CD8-positive, alpha-beta memory T cell (primary cell): ENCODE data around the gene TOLLIP. TPM values are rescaled to one million over a fixed set of nuclear protein-coding genes. Genes with fewer than 3 reads are reported as not detected.
A peak's percentile ranks its signal among the peaks of the same experiment; 100 is the strongest.

Experiments
- CTCF ChIA-PET: fragments of 350-600 bp; sonication (Branson Sonifier 250); formaldehyde crosslinking; loops from one replicate; lab custom pipeline; 2021; ENCODE audit warnings: antibody characterized with exemption; lab: Charles Lee
- POLR2A ChIA-PET: fragments of 350-600 bp; sonication (Branson Sonifier 250); formaldehyde crosslinking; loops from one replicate; lab custom pipeline; 2021; ENCODE audit warnings: antibody characterized with exemption; lab: Charles Lee
- DNase-seq, 5 donors: peaks; one replicate each; pipeline versions ENCODE4 v3.0.0 to v3.0.0-alpha.2; 2020 to 2022; ENCODE audit warnings: mixed read lengths in 1 of 5
- H3K27ac ChIP-seq: one replicate; pipeline ENCODE4 v1.7.0; 2013; ENCODE audit warnings: low read depth, mild to moderate bottlenecking, low read length, moderate library complexity
- H3K27me3 ChIP-seq: 2 replicates; pipeline ENCODE4 v1.7.0; 2013; ENCODE audit warnings: low read length, mild to moderate bottlenecking; ENCODE audit not compliant: insufficient read depth, poor library complexity, severe bottlenecking
- H3K36me3 ChIP-seq: 2 replicates; pipeline ENCODE4 v1.7.0; 2013; ENCODE audit warnings: mild to moderate bottlenecking, low read length, moderate library complexity; ENCODE audit not compliant: insufficient read depth
- H3K4me1 ChIP-seq: 2 replicates; pipeline ENCODE4 v1.7.0; 2013; ENCODE audit warnings: mild to moderate bottlenecking, low read length, moderate library complexity; ENCODE audit not compliant: insufficient read depth
- H3K4me3 ChIP-seq: 2 replicates; pipeline ENCODE4 v1.7.0; 2013; ENCODE audit warnings: mild to moderate bottlenecking, low read length
- H3K9me3 ChIP-seq: 2 replicates; pipeline ENCODE4 v1.7.0; 2013; ENCODE audit warnings: mild to moderate bottlenecking, low read length
- H3K27ac Mint-ChIP-seq, 8 donors: one replicate each; pipeline ENCODE4 v1.8.0; 2020 to 2021; ENCODE audit warnings: mixed read lengths in 8 of 8, mild to moderate bottlenecking in 6 of 8, inconsistent platforms in 3 of 8, moderate library complexity in 3 of 8
- H3K27me3 Mint-ChIP-seq, 2 donors: one replicate each; pipeline ENCODE4 v1.8.0; 2020 to 2021; ENCODE audit warnings: mixed read lengths in 2 of 2, mild to moderate bottlenecking in 1 of 2, moderate library complexity in 1 of 2
- H3K36me3 Mint-ChIP-seq, 3 donors: one replicate each; pipeline ENCODE4 v1.8.0; 2020 to 2021; ENCODE audit warnings: mixed read lengths in 3 of 3, inconsistent platforms in 1 of 3, mild to moderate bottlenecking in 1 of 3
- H3K4me1 Mint-ChIP-seq, 3 donors: one replicate each; pipeline ENCODE4 v1.8.0; 2020 to 2021; ENCODE audit warnings: mixed read lengths in 3 of 3, inconsistent platforms in 1 of 3, mild to moderate bottlenecking in 1 of 3
- H3K4me3 Mint-ChIP-seq, 7 donors: one replicate each; pipeline ENCODE4 v1.8.0; 2020 to 2021; ENCODE audit warnings: mixed read lengths in 7 of 7, mild to moderate bottlenecking in 6 of 7, moderate library complexity in 4 of 7, inconsistent platforms in 2 of 7
- H3K9me3 Mint-ChIP-seq, 5 donors: one replicate each; pipeline ENCODE4 v1.8.0; 2020 to 2022; ENCODE audit warnings: mixed read lengths in 5 of 5, mild to moderate bottlenecking in 3 of 5, moderate library complexity in 2 of 5, inconsistent platforms in 1 of 5
- polyA plus RNA-seq: library from polyadenylated mRNA; unstranded; fragments of 300-500 nt; fragmentation: Illumina TruSeq; gene quantifications from one replicate; pipeline ENCODE4 v1.2.3, GENCODE V29; 2021
- total RNA-seq, 2 experiments: library from RNA; stranded (reverse); gene quantifications; one replicate each; pipeline ENCODE4 v1.2.3, GENCODE V29; 2021

TOLLIP gene
- total and polyA plus RNA-seq, 3 experiments from 2014 or later = 31.1 to 41.8 (median 36.3) TPM

GRCh38 chr11:1235901-1236315 lies 73.5 kb downstream of the TOLLIP start:
- Mint-ChIP-seq H3K4me1 (no peaks in the 10 kb centered on the region), H3K4me3 (no peak overlapping the region), H3K36me3 (no peaks in the 10 kb centered on the region), H3K27ac (no peak overlapping the region), H3K27me3 (no peaks in the 10 kb centered on the region), H3K9me3 (no peaks in the 10 kb centered on the region)
- ChIA-PET CTCF (no interaction called here), POLR2A (no interaction called here)
- H3K4me3 ChIP-seq = no peak overlapping the region
- peak in 1 of 5 donors; percentile 16 for DNase-seq
- no peaks in the 10 kb centered on the region for H3K27me3 ChIP-seq
- no peaks in the 10 kb centered on the region for H3K4me1 ChIP-seq
- no peak overlapping the region for H3K27ac ChIP-seq
- H3K36me3 ChIP-seq = no peaks in the 10 kb centered on the region
- no peaks in the 10 kb centered on the region for H3K9me3 ChIP-seq

GRCh38 chr11:1235306-1235900 lies 74.0 kb downstream of the TOLLIP start:
- no peak overlapping the region for H3K27ac ChIP-seq
- Mint-ChIP-seq H3K4me3 (no peak overlapping the region), H3K27me3 (no peaks in the 10 kb centered on the region), H3K9me3 (no peaks in the 10 kb centered on the region), H3K36me3 (no peaks in the 10 kb centered on the region), H3K4me1 (no peaks in the 10 kb centered on the region), H3K27ac (no peak overlapping the region)
- no peaks in the 10 kb centered on the region for H3K4me1 ChIP-seq
- H3K4me3 ChIP-seq = no peak overlapping the region
- no peaks in the 10 kb centered on the region for H3K36me3 ChIP-seq
- no peaks in the 10 kb centered on the region for H3K9me3 ChIP-seq
- CTCF ChIA-PET = no interaction called here
- peak in 1 of 5 donors; percentile 32 for DNase-seq
- no peaks in the 10 kb centered on the region for H3K27me3 ChIP-seq
- POLR2A ChIA-PET = no interaction called here

GRCh38 chr11:1234771-1235305 lies 74.6 kb downstream of the TOLLIP start:
- no peaks in the 10 kb centered on the region for H3K36me3 Mint-ChIP-seq

GRCh38 chr11:1234054-1234720 lies 75.2 kb downstream of the TOLLIP start:
- no peak overlapping the region for H3K27ac Mint-ChIP-seq
- H3K36me3 Mint-ChIP-seq = no peaks in the 10 kb centered on the region
- CTCF ChIA-PET = no interaction called here
- H3K27me3 Mint-ChIP-seq = no peaks in the 10 kb centered on the region
- peak in 1 of 5 donors; percentile 45 for DNase-seq
- no peaks in the 10 kb centered on the region for H3K4me1 Mint-ChIP-seq
- no peak overlapping the region for H3K4me3 Mint-ChIP-seq
- Histone ChIP-seq H3K4me3 (no peak overlapping the region), H3K9me3 (no peaks in the 10 kb centered on the region), H3K36me3 (no peaks in the 10 kb centered on the region), H3K4me1 (no peaks in the 10 kb centered on the region), H3K27me3 (no peaks in the 10 kb centered on the region), H3K27ac (no peak overlapping the region)
- POLR2A ChIA-PET = no interaction called here
- no peaks in the 10 kb centered on the region for H3K9me3 Mint-ChIP-seq

More at GRCh38 chr11:1234771-1235305, 74.6 kb downstream of the TOLLIP start:
- Histone ChIP-seq H3K9me3 (no peaks in the 10 kb centered on the region), H3K36me3 (no peaks in the 10 kb centered on the region), H3K27me3 (no peaks in the 10 kb centered on the region), H3K4me3 (no peak overlapping the region), H3K4me1 (no peaks in the 10 kb centered on the region), H3K27ac (no peak overlapping the region)
- POLR2A ChIA-PET = no interaction called here
- CTCF ChIA-PET = no interaction called here
- Mint-ChIP-seq H3K9me3 (no peaks in the 10 kb centered on the region), H3K4me3 (no peak overlapping the region), H3K27ac (no peak overlapping the region), H3K27me3 (no peaks in the 10 kb centered on the region), H3K4me1 (no peaks in the 10 kb centered on the region)
- peak in 1 of 5 donors; percentile 24 for DNase-seq

GRCh38 chr11:1233351-1234053 lies 75.9 kb downstream of the TOLLIP start:
- no peaks in the 10 kb centered on the region for H3K36me3 Mint-ChIP-seq
- no peaks in the 10 kb centered on the region for H3K36me3 ChIP-seq
- H3K27me3 Mint-ChIP-seq = no peaks in the 10 kb centered on the region
- ChIA-PET POLR2A (no interaction called here), CTCF (no interaction called here)
- no peaks in the 10 kb centered on the region for H3K27me3 ChIP-seq
- no peaks in the 10 kb centered on the region for H3K9me3 Mint-ChIP-seq
- H3K27ac ChIP-seq = no peak overlapping the region
- H3K4me3 Mint-ChIP-seq = no peak overlapping the region
- H3K4me1 ChIP-seq = no peaks in the 10 kb centered on the region
- no peaks in the 10 kb centered on the region for H3K4me1 Mint-ChIP-seq
- no peaks in the 10 kb centered on the region for H3K9me3 ChIP-seq
- H3K4me3 ChIP-seq = no peak overlapping the region
- no peak overlapping the region for H3K27ac Mint-ChIP-seq
- DNase-seq = peak in 1 of 5 donors; percentile 26

- H3K27ac Mint-ChIP-seq = no peak overlapping the region
- H3K4me3 ChIP-seq = no peak overlapping the region
- H3K9me3 ChIP-seq = no peaks in the 10 kb centered on the region
- no peaks in the 10 kb centered on the region for H3K36me3 ChIP-seq
- ChIA-PET CTCF (no interaction called here), POLR2A (no interaction called here)
- no peak overlapping the region for H3K4me3 Mint-ChIP-seq
- H3K27me3 ChIP-seq = no peaks in the 10 kb centered on the region
- H3K27ac ChIP-seq = no peak overlapping the region
- no peaks in the 10 kb centered on the region for H3K4me1 ChIP-seq
- no peaks in the 10 kb centered on the region for H3K36me3 Mint-ChIP-seq
- H3K4me1 Mint-ChIP-seq = no peaks in the 10 kb centered on the region
- H3K27me3 Mint-ChIP-seq = no peaks in the 10 kb centered on the region
- no peaks in the 10 kb centered on the region for H3K9me3 Mint-ChIP-seq
- peak in 1 of 5 donors; percentile 46 for DNase-seq
Observed at GRCh38 chr11:1232883-1233321, 76.5 kb downstream of the TOLLIP start.

GRCh38 chr11:1232021-1232882 lies 77.2 kb downstream of the TOLLIP start:
- POLR2A ChIA-PET = no interaction called here
- H3K9me3 ChIP-seq = no peaks in the 10 kb centered on the region
- H3K4me3 ChIP-seq = no peak overlapping the region
- Mint-ChIP-seq H3K36me3 (no peaks in the 10 kb centered on the region), H3K27me3 (no peaks in the 10 kb centered on the region), H3K9me3 (no peaks in the 10 kb centered on the region), H3K4me3 (no peak overlapping the region), H3K27ac (no peak overlapping the region), H3K4me1 (no peaks in the 10 kb centered on the region)
- H3K4me1 ChIP-seq = no peaks in the 10 kb centered on the region
- no peaks in the 10 kb centered on the region for H3K27me3 ChIP-seq
- no peaks in the 10 kb centered on the region for H3K36me3 ChIP-seq
- CTCF ChIA-PET = no interaction called here
- DNase-seq = peak in 1 of 5 donors; percentile 42
- H3K27ac ChIP-seq = no peak overlapping the region
